Astrocyte (in vitro differentiated cells and primary cell): ENCODE results near the gene MT1X. TPM values are rescaled to one million over a fixed set of nuclear protein-coding genes. Genes with fewer than 3 reads are reported as not detected.

Source experiments
- DNase-seq: peaks from one replicate; pipeline ENCODE4 v3.0.0-alpha.2; 2010; ENCODE audit warnings: low read depth
- FAIRE-seq: peaks from 2 replicates; lab custom pipeline; 2011; peaks lifted over from hg19 to GRCh38; lab: Jason Lieb, UNC
- H2AFZ ChIP-seq: 2 replicates; pipeline ENCODE4 v1.6.0; 2012; ENCODE audit warnings: low read depth, low read length, inconsistent platforms
- H3K27ac ChIP-seq: 2 replicates; pipeline ENCODE4 v1.5.1; 2011; ENCODE audit warnings: low read depth, low read length, inconsistent platforms
- H3K27me3 ChIP-seq: 2 replicates; pipeline ENCODE4 v1.6.0; 2011; ENCODE audit warnings: low read length, inconsistent platforms; ENCODE audit not compliant: insufficient read depth
- H3K36me3 ChIP-seq: 2 replicates; pipeline ENCODE4 v1.5.1; 2011; ENCODE audit warnings: low read length, inconsistent platforms; ENCODE audit not compliant: insufficient read depth
- H3K4me1 ChIP-seq: 2 replicates; pipeline ENCODE4 v1.5.1; 2011; ENCODE audit warnings: low read length, inconsistent platforms; ENCODE audit not compliant: insufficient read depth
- H3K4me2 ChIP-seq: 2 replicates; pipeline ENCODE4 v1.6.0; 2012; ENCODE audit warnings: low read length, inconsistent platforms
- H3K4me3 ChIP-seq: 2 replicates; pipeline ENCODE4 v1.5.1; 2011; ENCODE audit warnings: low read depth, mild to moderate bottlenecking, low read length, inconsistent platforms; ENCODE audit not compliant: insufficient read depth
- H3K79me2 ChIP-seq: 2 replicates; pipeline ENCODE4 v1.6.0; 2012; ENCODE audit warnings: mild to moderate bottlenecking, low read length, inconsistent platforms; ENCODE audit not compliant: insufficient read depth
- H3K9ac ChIP-seq: 2 replicates; pipeline ENCODE4 v1.6.0; 2012; ENCODE audit warnings: mild to moderate bottlenecking, low read length, inconsistent platforms
- H3K9me3 ChIP-seq: 2 replicates; pipeline ENCODE4 v1.5.1; 2012; ENCODE audit warnings: low read depth, mild to moderate bottlenecking, low read length, inconsistent platforms; ENCODE audit not compliant: insufficient read depth
- H4K20me1 ChIP-seq: 2 replicates; pipeline ENCODE4 v1.6.0; 2012; ENCODE audit warnings: low read length, inconsistent platforms; ENCODE audit not compliant: insufficient read depth
- H3K27ac Mint-ChIP-seq: one replicate; pipeline ENCODE4 v1.8.0; 2021; ENCODE audit warnings: mild to moderate bottlenecking, mixed read lengths; ENCODE audit not compliant: unreplicated experiment
- H3K27me3 Mint-ChIP-seq: one replicate; pipeline ENCODE4 v1.8.0; 2021; ENCODE audit warnings: low read depth, mixed read lengths; ENCODE audit not compliant: unreplicated experiment
- H3K36me3 Mint-ChIP-seq: one replicate; pipeline ENCODE4 v1.8.0; 2021; ENCODE audit warnings: low read depth, mixed read lengths; ENCODE audit not compliant: unreplicated experiment
- H3K4me1 Mint-ChIP-seq: one replicate; pipeline ENCODE4 v1.8.0; 2021; ENCODE audit warnings: low read depth, mixed read lengths; ENCODE audit not compliant: unreplicated experiment
- H3K4me3 Mint-ChIP-seq: one replicate; pipeline ENCODE4 v1.8.0; 2021; ENCODE audit warnings: mild to moderate bottlenecking, moderate library complexity, mixed read lengths; ENCODE audit not compliant: unreplicated experiment
- H3K9me3 Mint-ChIP-seq: one replicate; pipeline ENCODE4 v1.8.0; 2021; ENCODE audit warnings: mild to moderate bottlenecking, mixed read lengths; ENCODE audit not compliant: unreplicated experiment
- CTCF ChIP-seq: IDR thresholded peaks from 2 replicates; pipeline ENCODE4 v1.5.1; 2011; ENCODE audit warnings: low read depth, mild to moderate bottlenecking, inconsistent platforms, low read length, moderate library complexity; ENCODE audit not compliant: insufficient read depth
- EZH2 ChIP-seq: IDR thresholded peaks from 2 replicates; pipeline ENCODE4 v1.6.1; 2012; ENCODE audit warnings: mild to moderate bottlenecking, low read length, inconsistent platforms; ENCODE audit not compliant: insufficient read depth
- total RNA-seq: library from RNA; stranded (reverse); gene quantifications from 2 replicates; pipeline ENCODE4 v1.2.1, GENCODE V29; 2021

Gene MT1X
- total RNA-seq, 1 donor from 2014 or later: 7.0 TPM

DNA sequence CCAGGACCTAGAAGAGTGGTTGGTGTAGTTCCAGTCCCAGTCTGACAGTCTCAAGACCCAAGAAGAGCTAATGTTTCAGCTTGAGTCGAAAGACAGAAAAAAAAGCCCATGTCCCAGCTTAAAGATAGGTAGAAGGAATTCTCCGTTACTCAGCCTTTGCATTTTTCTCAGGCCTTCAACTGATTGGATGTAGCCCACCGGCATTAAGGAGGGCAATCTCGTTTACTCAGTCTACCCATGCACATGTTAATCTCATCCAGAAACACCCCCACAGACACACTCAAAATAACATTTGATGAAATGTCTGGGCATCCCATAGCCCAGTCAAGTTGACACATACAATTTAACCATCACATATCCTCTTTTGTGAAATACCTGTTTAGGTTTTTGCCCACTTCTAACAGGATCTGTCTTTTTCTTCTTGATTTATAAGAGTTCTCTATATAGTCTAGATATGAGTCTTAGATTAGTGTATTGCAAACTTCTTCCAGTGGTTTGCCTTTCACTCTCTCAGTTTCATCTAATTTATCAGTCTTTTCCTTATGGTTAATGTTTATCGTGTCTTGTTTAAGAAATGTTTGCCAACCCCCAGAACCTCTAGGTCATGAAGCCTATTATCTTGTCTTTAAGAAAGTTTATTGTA is 40.1 kb downstream of the MT1X start:
- Mint-ChIP-seq H3K27me3 (peaks cover 19% of the 10 kb centered on the region), H3K9me3 (peaks cover 5% of the 10 kb centered on the region), H3K4me1 (no peaks in the 10 kb centered on the region), H3K4me3 (no peak overlapping the region), H3K27ac (no peak overlapping the region), H3K36me3 (peaks cover 1% of the 10 kb centered on the region)
- TF ChIP-seq EZH2 (no peak), CTCF (no peak)
- Histone ChIP-seq H3K9ac (no peak overlapping the region), H3K9me3 (no peaks in the 10 kb centered on the region), H3K79me2 (no peaks in the 10 kb centered on the region), H4K20me1 (no peaks in the 10 kb centered on the region), H3K4me2 (no peak overlapping the region), H3K4me1 (no peaks in the 10 kb centered on the region), H3K27ac (no peak overlapping the region), H3K4me3 (no peak overlapping the region), H3K27me3 (no peaks in the 10 kb centered on the region), H2AFZ (no peak overlapping the region), H3K36me3 (no peaks in the 10 kb centered on the region)
- DNase-seq: no peak
- no peak for FAIRE-seq

DNA sequence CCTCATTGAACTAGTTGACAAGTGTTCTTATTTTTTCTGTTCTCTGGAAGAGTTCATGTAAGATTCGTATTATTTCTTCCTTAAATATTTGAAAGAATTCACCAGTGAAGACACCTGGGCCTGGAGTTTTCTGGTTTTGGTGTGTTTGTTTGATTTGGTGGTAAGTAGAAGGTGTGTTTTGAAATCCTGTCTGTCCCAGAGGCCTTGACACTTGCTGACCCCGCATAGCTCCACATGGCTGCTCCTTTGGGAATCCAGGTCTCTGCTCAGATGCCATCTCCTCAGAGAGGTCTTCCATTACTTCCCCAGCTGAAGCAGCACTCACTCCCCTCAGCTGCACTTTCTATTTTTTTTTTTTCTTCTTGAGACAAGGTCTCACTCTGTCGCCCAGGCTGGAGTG is 41.9 kb downstream of the MT1X start:
- Mint-ChIP-seq H3K27me3 (peaks cover 19% of the 10 kb centered on the region), H3K9me3 (peaks cover 5% of the 10 kb centered on the region), H3K27ac (no peak overlapping the region), H3K4me1 (peaks cover 6% of the 10 kb centered on the region), H3K4me3 (no peak overlapping the region), H3K36me3 (peaks cover 1% of the 10 kb centered on the region)
- Histone ChIP-seq H3K79me2 (no peaks in the 10 kb centered on the region), H3K4me3 (no peak overlapping the region), H2AFZ (no peak overlapping the region), H3K36me3 (no peaks in the 10 kb centered on the region), H4K20me1 (no peaks in the 10 kb centered on the region), H3K27ac (no peak overlapping the region), H3K4me2 (no peak overlapping the region), H3K9ac (no peak overlapping the region), H3K4me1 (peaks cover 2% of the 10 kb centered on the region), H3K9me3 (no peaks in the 10 kb centered on the region), H3K27me3 (no peaks in the 10 kb centered on the region)
- FAIRE-seq (no peak), DNase-seq (no peak)
- no peak for TF ChIP-seq EZH2
- TF ChIP-seq CTCF: no peak

DNA sequence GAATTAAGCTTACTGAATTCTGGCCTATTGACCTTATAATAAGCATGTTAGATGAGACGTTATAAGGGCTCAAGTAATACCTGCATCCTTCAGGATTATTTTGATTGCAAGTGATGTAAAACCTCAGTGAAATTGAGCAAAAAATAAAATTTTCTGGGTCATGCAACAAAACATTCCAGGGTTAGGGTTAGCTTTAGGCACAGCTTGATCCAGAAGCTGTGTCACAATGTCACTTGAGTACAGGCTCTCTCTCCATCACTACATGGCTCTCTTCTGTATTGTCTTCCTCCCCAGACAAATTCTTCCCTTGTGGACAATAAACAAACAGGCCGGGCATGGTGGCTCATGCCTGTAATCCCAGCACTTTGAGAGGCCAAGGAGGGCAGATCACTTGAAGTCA is 44.0 kb downstream of the MT1X start:
- TF ChIP-seq EZH2: no peak
- TF ChIP-seq CTCF: no peak
- no peak for FAIRE-seq

More for the DNA sequence above, 44.0 kb downstream of the MT1X start:
- Histone ChIP-seq H3K27ac (no peak overlapping the region), H3K79me2 (peaks cover 14% of the 10 kb centered on the region), H3K4me1 (peaks cover 13% of the 10 kb centered on the region), H3K4me2 (no peak overlapping the region), H4K20me1 (peaks cover 4% of the 10 kb centered on the region), H3K36me3 (no peaks in the 10 kb centered on the region), H3K27me3 (no peaks in the 10 kb centered on the region), H2AFZ (no peak overlapping the region), H3K9me3 (no peaks in the 10 kb centered on the region), H3K4me3 (no peak overlapping the region), H3K9ac (no peak overlapping the region)
- H3K27me3 Mint-ChIP-seq: peaks cover 14% of the 10 kb centered on the region
- no peak overlapping the region for H3K4me3 Mint-ChIP-seq
- peaks cover 5% of the 10 kb centered on the region for H3K9me3 Mint-ChIP-seq
- H3K27ac Mint-ChIP-seq: no peak overlapping the region
- no peak for DNase-seq
- peaks cover 13% of the 10 kb centered on the region for H3K4me1 Mint-ChIP-seq
- H3K36me3 Mint-ChIP-seq: peaks cover 1% of the 10 kb centered on the region
